Activated naive CD4-positive, alpha-beta T cell treated with anti-CD3 and anti-CD28 coated beads, Interleukin-2, amount 10 ng/mL, durations not matched to agents 7 days and 5 days (primary cell): ENCODE results near the gene LRRC45.

Experiments
- CTCF ChIA-PET: fragments of 350-600 bp; sonication (Branson Sonifier 250); formaldehyde crosslinking; loops from one replicate; lab custom pipeline; 2021; ENCODE audit warnings: antibody characterized with exemption; lab: Charles Lee
- DNase-seq: peaks from one replicate; pipeline ENCODE4 v3.0.0-alpha.2; 2020
- H3K27ac Mint-ChIP-seq: one replicate; pipeline ENCODE4 v1.8.0; 2021; ENCODE audit warnings: mild to moderate bottlenecking, moderate library complexity, mixed read lengths
- H3K27me3 Mint-ChIP-seq: one replicate; pipeline ENCODE4 v1.8.0; 2021; ENCODE audit warnings: mild to moderate bottlenecking, mixed read lengths
- H3K36me3 Mint-ChIP-seq: one replicate; pipeline ENCODE4 v1.8.0; 2021; ENCODE audit warnings: mixed read lengths
- H3K4me1 Mint-ChIP-seq: one replicate; pipeline ENCODE4 v1.8.0; 2021; ENCODE audit warnings: mixed read lengths
- H3K4me3 Mint-ChIP-seq: one replicate; pipeline ENCODE4 v1.8.0; 2021; ENCODE audit warnings: mild to moderate bottlenecking, moderate library complexity, mixed read lengths
- H3K9me3 Mint-ChIP-seq: one replicate; pipeline ENCODE4 v1.8.0; 2021; ENCODE audit warnings: mixed read lengths

The LRRC45 gene

GRCh38 chr17:81987161-81987770, 35.8 kb upstream of the LRRC45 start:
- H3K9me3 Mint-ChIP-seq = no peaks in the 10 kb centered on the region
- CTCF ChIA-PET = no interaction called here
- H3K4me1 Mint-ChIP-seq = peaks cover 22% of the 10 kb centered on the region
- no peak for DNase-seq
- no peak overlapping the region for H3K4me3 Mint-ChIP-seq
- peak overlapping the region; percentile 71 for H3K27ac Mint-ChIP-seq
- H3K27me3 Mint-ChIP-seq = no peaks in the 10 kb centered on the region
- H3K36me3 Mint-ChIP-seq = peaks cover 29% of the 10 kb centered on the region

- DNase-seq = no peak
Observed at GRCh38 chr17:81990836-81991683, 32.0 kb upstream of the LRRC45 start.

GRCh38 chr17:81991684-81992305, 31.3 kb upstream of the LRRC45 start:
- DNase-seq = no peak
- Mint-ChIP-seq H3K4me1 (peaks cover 1% of the 10 kb centered on the region), H3K36me3 (peaks cover 2% of the 10 kb centered on the region), H3K4me3 (no peak overlapping the region), H3K27ac (no peak overlapping the region), H3K9me3 (no peaks in the 10 kb centered on the region), H3K27me3 (no peaks in the 10 kb centered on the region)
- CTCF ChIA-PET = interaction anchor here (1.0 kb wide), 1 partner anchor 24 kb away, joined by 3 read pairs; no protein-coding TSS in a partner anchor

More at GRCh38 chr17:81990836-81991683, 32.0 kb upstream of the LRRC45 start:
- Mint-ChIP-seq H3K4me3 (no peak overlapping the region), H3K4me1 (peaks cover 3% of the 10 kb centered on the region), H3K27me3 (no peaks in the 10 kb centered on the region), H3K36me3 (peaks cover 6% of the 10 kb centered on the region), H3K27ac (no peak overlapping the region), H3K9me3 (no peaks in the 10 kb centered on the region)
- CTCF ChIA-PET = interaction anchor here (1.0 kb wide), 1 partner anchor 24 kb away, joined by 3 read pairs; no protein-coding TSS in a partner anchor

GRCh38 chr17:81992306-81993102, 30.6 kb upstream of the LRRC45 start:
- DNase-seq = no peak
- H3K36me3 Mint-ChIP-seq = no peaks in the 10 kb centered on the region
- no peak overlapping the region for H3K4me3 Mint-ChIP-seq
- no peaks in the 10 kb centered on the region for H3K27me3 Mint-ChIP-seq
- CTCF ChIA-PET = no interaction called here
- no peaks in the 10 kb centered on the region for H3K9me3 Mint-ChIP-seq
- H3K4me1 Mint-ChIP-seq = no peaks in the 10 kb centered on the region
- H3K27ac Mint-ChIP-seq = no peak overlapping the region

GRCh38 chr17:81993729-81994592, 29.1 kb upstream of the LRRC45 start:
- Mint-ChIP-seq H3K4me1 (no peaks in the 10 kb centered on the region), H3K4me3 (no peak overlapping the region), H3K27me3 (no peaks in the 10 kb centered on the region), H3K27ac (no peak overlapping the region), H3K36me3 (no peaks in the 10 kb centered on the region), H3K9me3 (no peaks in the 10 kb centered on the region)
- no peak for DNase-seq
- CTCF ChIA-PET = no interaction called here

GRCh38 chr17:81994593-81995462, 28.3 kb upstream of the LRRC45 start:
- CTCF ChIA-PET = no interaction called here
- Mint-ChIP-seq H3K4me3 (no peak overlapping the region), H3K4me1 (no peaks in the 10 kb centered on the region), H3K9me3 (no peaks in the 10 kb centered on the region), H3K36me3 (no peaks in the 10 kb centered on the region), H3K27ac (no peak overlapping the region), H3K27me3 (no peaks in the 10 kb centered on the region)
- no peak for DNase-seq

- Mint-ChIP-seq H3K9me3 (no peaks in the 10 kb centered on the region), H3K27ac (no peak overlapping the region), H3K27me3 (no peaks in the 10 kb centered on the region), H3K4me3 (no peak overlapping the region), H3K4me1 (no peaks in the 10 kb centered on the region), H3K36me3 (no peaks in the 10 kb centered on the region)
- no peak for DNase-seq
- CTCF ChIA-PET = no interaction called here
Observed at GRCh38 chr17:81995463-81996231, 27.5 kb upstream of the LRRC45 start.

- Mint-ChIP-seq H3K27ac (no peak overlapping the region), H3K9me3 (no peaks in the 10 kb centered on the region), H3K4me3 (no peak overlapping the region), H3K27me3 (no peaks in the 10 kb centered on the region), H3K4me1 (no peaks in the 10 kb centered on the region), H3K36me3 (no peaks in the 10 kb centered on the region)
- CTCF ChIA-PET = interaction anchor here (0.8 kb wide), 1 partner anchor 37 kb away, joined by 3 read pairs; no protein-coding TSS in a partner anchor
- DNase-seq = no peak
Observed at GRCh38 chr17:81996232-81996756, 26.8 kb upstream of the LRRC45 start.

GRCh38 chr17:81996757-81997441, 26.2 kb upstream of the LRRC45 start:
- Mint-ChIP-seq H3K4me1 (no peaks in the 10 kb centered on the region), H3K4me3 (no peak overlapping the region), H3K27ac (no peak overlapping the region), H3K27me3 (no peaks in the 10 kb centered on the region), H3K36me3 (no peaks in the 10 kb centered on the region), H3K9me3 (no peaks in the 10 kb centered on the region)
- no peak for DNase-seq
- CTCF ChIA-PET = interaction anchor here (0.7 to 1.0 kb wide), 4 partner anchors 18 to 37 kb away, joined by 3 read pairs; no protein-coding TSS in a partner anchor

GRCh38 chr17:81998212-81998611, 24.9 kb upstream of the LRRC45 start:
- Mint-ChIP-seq H3K27ac (no peak overlapping the region), H3K36me3 (no peaks in the 10 kb centered on the region), H3K27me3 (no peaks in the 10 kb centered on the region), H3K9me3 (no peaks in the 10 kb centered on the region), H3K4me3 (no peak overlapping the region), H3K4me1 (no peaks in the 10 kb centered on the region)
- CTCF ChIA-PET = interaction anchor here (1.0 kb wide), 1 partner anchor 21 kb away, joined by 3 read pairs; no protein-coding TSS in a partner anchor
- DNase-seq = no peak

- CTCF ChIA-PET = no interaction called here
- Mint-ChIP-seq H3K4me3 (no peak overlapping the region), H3K9me3 (no peaks in the 10 kb centered on the region), H3K27me3 (no peaks in the 10 kb centered on the region), H3K4me1 (no peaks in the 10 kb centered on the region), H3K27ac (no peak overlapping the region), H3K36me3 (no peaks in the 10 kb centered on the region)
- no peak for DNase-seq
Observed at GRCh38 chr17:81998691-81999438, 24.2 kb upstream of the LRRC45 start.
